GM08714 (cell line): ENCODE measurements around the gene GHDC.

ENCODE experiments used
- H3K4me3 ChIP-seq: fragments of 200-500 bp; sonication (Bioruptor generic); 2 replicates; pipeline ENCODE4 v1.5.1; 2014; ENCODE audit warnings: mild to moderate bottlenecking, low read length, inconsistent platforms
- ZNF274 ChIP-seq: IDR thresholded peaks from 2 replicates; pipeline ENCODE4 v1.6.1; 2012; ENCODE audit warnings: mild to moderate bottlenecking, low read depth, low read length

The GHDC gene

GRCh38 chr17:42182927-42183734 lies 11.2 kb downstream of the GHDC start:
- H3K4me3 ChIP-seq = peak overlapping the region; percentile 56; the same call in 1 of the 2 replicates
- no peak for TF ChIP-seq ZNF274

GRCh38 chr17:42181851-42182207 lies 12.5 kb downstream of the GHDC start:
- TF ChIP-seq ZNF274 = no peak
- H3K4me3 ChIP-seq = no peak overlapping the region

- H3K4me3 ChIP-seq = peak within 1 kb of the TSS; percentile 41; the same call in 1 of the 2 replicates
- TF ChIP-seq ZNF274 = no peak
Observed at GRCh38 chr17:42180922-42181850, 13.1 kb downstream of the GHDC start, which contains the start of gene KCNH4. Gene KCNH4 (minus strand): TSS chr17:42181142. CDS start chr17:42180945, 197 bp downstream.

GRCh38 chr17:42180411-42180921 lies 13.8 kb downstream of the GHDC start:
- peak overlapping the region; percentile 41; the same call in 1 of the 2 replicates for H3K4me3 ChIP-seq
- no peak for TF ChIP-seq ZNF274

- no peak overlapping the region for H3K4me3 ChIP-seq
Observed at GRCh38 chr17:42179911-42180410, 14.3 kb downstream of the GHDC start.

GRCh38 chr17:42179335-42179734 lies 15.0 kb downstream of the GHDC start:
- no peak overlapping the region for H3K4me3 ChIP-seq
- no peak for TF ChIP-seq ZNF274

More at GRCh38 chr17:42179911-42180410, 14.3 kb downstream of the GHDC start:
- no peak for TF ChIP-seq ZNF274

- no peak overlapping the region for H3K4me3 ChIP-seq
- no peak for TF ChIP-seq ZNF274
Observed at GRCh38 chr17:42178817-42179216, 15.5 kb downstream of the GHDC start.

- H3K4me3 ChIP-seq = no peak overlapping the region
- TF ChIP-seq ZNF274 = no peak
Observed at GRCh38 chr17:42177684-42178083, 16.6 kb downstream of the GHDC start.

GRCh38 chr17:42174126-42174783 lies 20.0 kb downstream of the GHDC start:
- no peak overlapping the region for H3K4me3 ChIP-seq
- no peak for TF ChIP-seq ZNF274

GRCh38 chr17:42171831-42172230 lies 22.5 kb downstream of the GHDC start:
- no peak for TF ChIP-seq ZNF274
- no peak overlapping the region for H3K4me3 ChIP-seq

GRCh38 chr17:42169351-42169750 lies 24.9 kb downstream of the GHDC start:
- TF ChIP-seq ZNF274 = no peak
- H3K4me3 ChIP-seq = no peak overlapping the region

GRCh38 chr17:42167807-42168206 lies 26.5 kb downstream of the GHDC start:
- no peak for TF ChIP-seq ZNF274
- no peak overlapping the region for H3K4me3 ChIP-seq

- no peak overlapping the region for H3K4me3 ChIP-seq
- TF ChIP-seq ZNF274 = no peak
Observed at GRCh38 chr17:42166196-42166763, 28.0 kb downstream of the GHDC start.
